IMR-90 (cell line): ENCODE results near the gene GPHA2. TPM values are rescaled to one million over a fixed set of nuclear protein-coding genes. Genes with fewer than 3 reads are reported as not detected.

Experiments
- ATAC-seq: fragments of 200-7000 bp; cut with Tn5 transposase; 2 replicates; pipeline ENCODE4 v1.9.1; 2020; ENCODE audit warnings: low read depth, mild to moderate bottlenecking, moderate library complexity
- BruUV-seq: library from RNA; stranded (reverse); fragments of 400-500 nt; replicated peaks from 2 replicates; lab custom pipeline; 2021; lab: Mats Ljungman, UMichigan
- CTCF ChIA-PET: fragments of 300-600 bp; formaldehyde crosslinking; extraction: SDS; loops from one replicate; lab custom pipeline; 2021; ENCODE audit warnings: antibody characterized with exemption; lab: Yijun Ruan, JAX
- POLR2A ChIA-PET: fragments of 300-600 bp; sonication (Branson Sonifier 250); formaldehyde crosslinking; loops from one replicate; lab custom pipeline; 2022; ENCODE audit warnings: antibody characterized with exemption; ENCODE audit not compliant: unreplicated experiment; lab: Charles Lee
- DNase-seq: peaks from one replicate; pipeline ENCODE4 v3.0.0; 2013
- H2AFZ ChIP-seq: replicated peaks from 2 replicates; pipeline ENCODE3; 2013; ENCODE audit warnings: low read length, mild to moderate bottlenecking; ENCODE audit not compliant: poor library complexity
- H2AK5ac ChIP-seq: 2 replicates; pipeline ENCODE4 v1.6.1; 2013; ENCODE audit warnings: low read depth, low read length, inconsistent platforms
- H2AK9ac ChIP-seq: replicated peaks from 2 replicates; pipeline ENCODE3; 2013; ENCODE audit warnings: mild to moderate bottlenecking, low read depth, low read length, moderate library complexity; ENCODE audit not compliant: poor library complexity
- H2BK120ac ChIP-seq: 2 replicates; pipeline ENCODE4 v1.6.1; 2013; ENCODE audit warnings: low read depth, low read length, inconsistent platforms
- H2BK15ac ChIP-seq: 3 replicates; pipeline ENCODE4 v1.6.1; 2013; ENCODE audit warnings: low read depth, low read length, inconsistent platforms
- H2BK20ac ChIP-seq: 2 replicates; pipeline ENCODE4 v1.6.1; 2013; ENCODE audit warnings: low read depth, mild to moderate bottlenecking, inconsistent platforms, low read length, moderate library complexity
- H2BK5ac ChIP-seq: 2 replicates; pipeline ENCODE4 v1.6.1; 2013; ENCODE audit warnings: mild to moderate bottlenecking, low read depth, low read length, inconsistent platforms; ENCODE audit not compliant: poor library complexity, severe bottlenecking
- H3K14ac ChIP-seq: replicated peaks from 2 replicates; pipeline ENCODE4 v1.6.1; 2013; ENCODE audit warnings: low read depth, low read length, inconsistent platforms
- H3K18ac ChIP-seq: 2 replicates; pipeline ENCODE4 v1.6.1; 2013; ENCODE audit warnings: low read depth, low read length, control low read depth
- H3K23ac ChIP-seq: 2 replicates; pipeline ENCODE4 v1.6.1; 2013; ENCODE audit warnings: low read depth, low read length, inconsistent platforms
- H3K27ac ChIP-seq: 2 replicates; pipeline ENCODE4 v1.5.1; 2013; ENCODE audit warnings: mild to moderate bottlenecking, control low read depth, low read length; ENCODE audit not compliant: insufficient read depth
- H3K27me3 ChIP-seq: 2 replicates; pipeline ENCODE4 v1.6.1; 2013; ENCODE audit warnings: low read length; ENCODE audit not compliant: control insufficient read depth, insufficient read depth
- H3K36me3 ChIP-seq: 2 replicates; pipeline ENCODE4 v1.6.1; 2013; ENCODE audit warnings: low read length, mixed read lengths; ENCODE audit not compliant: control insufficient read depth, insufficient read depth
- H3K4ac ChIP-seq: 2 replicates; pipeline ENCODE4 v1.6.1; 2013; ENCODE audit warnings: low read depth, low read length, inconsistent platforms
- H3K4me1 ChIP-seq: 2 replicates; pipeline ENCODE4 v1.6.1; 2013; ENCODE audit warnings: low read length, mixed read lengths; ENCODE audit not compliant: control insufficient read depth, insufficient read depth
- H3K4me2 ChIP-seq: 2 replicates; pipeline ENCODE4 v1.6.1; 2013; ENCODE audit warnings: low read depth, mild to moderate bottlenecking, control low read depth, low read length, moderate library complexity
- H3K4me3 ChIP-seq: 2 replicates; pipeline ENCODE4 v1.5.1; 2013; ENCODE audit warnings: low read depth, mild to moderate bottlenecking, control low read depth, low read length, moderate library complexity; ENCODE audit not compliant: insufficient read depth
- H3K56ac ChIP-seq: 2 replicates; pipeline ENCODE4 v1.6.1; 2013; ENCODE audit warnings: low read length, inconsistent platforms; ENCODE audit not compliant: insufficient read depth; ENCODE audit errors: extremely low read depth
- H3K79me1 ChIP-seq, 2 experiments: 2 replicates each; pipeline ENCODE4 v1.6.1; 2013; ENCODE audit warnings: low read length in 2 of 2, inconsistent platforms in 1 of 2, low read depth in 1 of 2
- H3K9ac ChIP-seq: 2 replicates; pipeline ENCODE4 v1.6.1; 2013; ENCODE audit warnings: low read depth, low read length, control low read depth
- H3K9me1 ChIP-seq: 2 replicates; pipeline ENCODE4 v1.6.1; 2013; ENCODE audit warnings: low read length, inconsistent platforms; ENCODE audit not compliant: insufficient read depth
- H3K9me3 ChIP-seq: 2 replicates; pipeline ENCODE4 v1.6.1; 2013; ENCODE audit warnings: low read length; ENCODE audit not compliant: control insufficient read depth, insufficient read depth
- H4K20me1 ChIP-seq: 2 replicates; pipeline ENCODE4 v1.6.1; 2013; ENCODE audit warnings: low read length, inconsistent platforms; ENCODE audit not compliant: insufficient read depth
- H4K5ac ChIP-seq: 2 replicates; pipeline ENCODE4 v1.6.1; 2013; ENCODE audit warnings: mild to moderate bottlenecking, low read depth, low read length, control low read depth
- H4K8ac ChIP-seq, 2 experiments: 2 replicates each; pipeline ENCODE4 v1.6.1; 2013; ENCODE audit warnings: low read depth in 2 of 2, low read length in 2 of 2, control low read depth in 1 of 2, inconsistent platforms in 1 of 2
- H4K91ac ChIP-seq: 2 replicates; pipeline ENCODE4 v1.6.1; 2013; ENCODE audit warnings: low read depth, low read length, inconsistent platforms; ENCODE audit not compliant: insufficient read depth
- BHLHE40 ChIP-seq: fragments of 150-350 bp; IDR thresholded peaks from 2 replicates; pipeline ENCODE4 v1.6.1; 2016; ENCODE audit warnings: mild to moderate bottlenecking, low read depth, low read length
- CEBPB ChIP-seq: IDR thresholded peaks from 2 replicates; pipeline ENCODE4 v1.6.1; 2012; ENCODE audit warnings: low read depth, low read length, improper control_type of control experiment
- CHD1 ChIP-seq: IDR thresholded peaks from 2 replicates; pipeline ENCODE4 v1.6.1; 2012; ENCODE audit warnings: low read depth, low read length, improper control_type of control experiment
- ELK1 ChIP-seq: fragments of 150-350 bp; IDR thresholded peaks from 2 replicates; pipeline ENCODE4 v1.6.1; 2016; ENCODE audit warnings: low read depth, mild to moderate bottlenecking, low read length, moderate library complexity, borderline replicate concordance
- FOS ChIP-seq: fragments of 150-350 bp; IDR thresholded peaks from 2 replicates; pipeline ENCODE4 v1.6.1; 2016; ENCODE audit warnings: low read depth, low read length
- MAZ ChIP-seq: IDR thresholded peaks from 2 replicates; pipeline ENCODE4 v1.6.1; 2012; ENCODE audit warnings: low read depth, mild to moderate bottlenecking, low read length, improper control_type of control experiment, moderate library complexity, borderline replicate concordance
- MXI1 ChIP-seq: IDR thresholded peaks from 2 replicates; pipeline ENCODE4 v1.6.1; 2012; ENCODE audit warnings: low read depth, mild to moderate bottlenecking, low read length, moderate library complexity, borderline replicate concordance
- NFE2L2 ChIP-seq: fragments of 150-350 bp; IDR thresholded peaks from 2 replicates; pipeline ENCODE4 v1.6.1; 2016; ENCODE audit warnings: low read depth, mild to moderate bottlenecking, low read length
- POLR2A ChIP-seq: IDR thresholded peaks from 2 replicates; pipeline ENCODE4 v1.6.1; 2012; ENCODE audit warnings: mild to moderate bottlenecking, low read depth, low read length
- RAD21 ChIP-seq: IDR thresholded peaks from 2 replicates; pipeline ENCODE4 v1.6.1; 2012; ENCODE audit warnings: low read length, improper control_type of control experiment
- RCOR1 ChIP-seq: IDR thresholded peaks from 2 replicates; pipeline ENCODE4 v1.6.1; 2012; ENCODE audit warnings: mild to moderate bottlenecking, low read length, improper control_type of control experiment; ENCODE audit not compliant: insufficient replicate concordance
- SMC3 ChIP-seq: fragments of 150-350 bp; IDR thresholded peaks from 2 replicates; pipeline ENCODE4 v1.6.1; 2016; ENCODE audit warnings: low read depth, mild to moderate bottlenecking, antibody characterized with exemption, low read length, moderate library complexity
- WGBS, 2 experiments: methylation state at CpG; one replicate each; pipeline versions ENCODE4 v1.1.5 to v1.1.7; 2013; ENCODE audit warnings: missing lambda C conversion rate in 2 of 2; ENCODE audit not compliant: insufficient read length in 1 of 2; ENCODE audit errors: extremely low coverage in 2 of 2; 5-methylcytosine and 5-hydroxymethylcytosine counted together
- dilution Hi-C: fragments of 300-500 bp; cut with HindIII; formaldehyde crosslinking; loops from one replicate; pipeline ENCODE4 v1.14.3; 2018; ENCODE audit warnings: low sequenced_read_pairs; ENCODE audit not compliant: unreplicated experiment
- in situ Hi-C: fragments of 300-500 bp; cut with MboI; formaldehyde crosslinking; loops from 3 replicates; pipeline ENCODE4 v1.14.3; 2019; ENCODE audit warnings: low sequenced_read_pairs, inconsistent platforms, mixed read lengths
- intact Hi-C: fragments of 100-400 bp; cut with micrococcal nuclease; formaldehyde crosslinking; loops from 2 replicates; pipeline ENCODE4 v1.10.0; 2022
- polyA plus RNA-seq, 3 experiments: library from polyadenylated mRNA; depleted of rRNA; stranded (reverse); fragments of >200 nt; gene quantifications; 2 replicates each; pipeline ENCODE4 v1.2.3, GENCODE V29; 2012; ENCODE audit warnings: low replicate concordance in 1 of 3
- total RNA-seq: library from RNA; depleted of rRNA; stranded (reverse); fragments of >200 nt; gene quantifications from 2 replicates; pipeline ENCODE4 v1.2.3, GENCODE V29; 2012
- TF ChIP-seq, protein P1 (sequence below): conservative IDR thresholded peaks from 2 replicates; pipeline ENCODE4 v1.5.1; 2012; ENCODE audit warnings: mild to moderate bottlenecking, low read depth, low read length, improper control_type of control experiment
- TF ChIP-seq, protein P2 (sequence below): fragments of 150-350 bp; IDR thresholded peaks from 2 replicates; pipeline ENCODE4 v1.6.1; 2017; ENCODE audit warnings: mild to moderate bottlenecking, antibody characterized with exemption, low read length, low read depth

Gene GPHA2
- total and polyA plus RNA-seq, 2 of the 4 experiments (the other 2 are of a cell fraction): not detected

GRCh38 chr11:64887757-64888405, 47.8 kb downstream of the GPHA2 start:
- peak; percentile 84 for ATAC-seq
- H3K9me3 ChIP-seq: no peaks in the 10 kb centered on the region
- 5% methylated on average over 11 of the region's 34 CpGs; no CpG with 5 or more reads in 1 of the 2 experiments for WGBS, 2 experiments
- peak overlapping the region; percentile 83 for H2AK9ac ChIP-seq
- peaks cover 10% of the 10 kb centered on the region for H3K4me1 ChIP-seq
- peak overlapping the region; percentile 44 for H2BK5ac ChIP-seq
- H3K23ac ChIP-seq: peak overlapping the region; percentile 53; the same call in 1 of the 2 replicates
- BruUV-seq: no TSS peak
- peak overlapping the region; percentile 86 for H2AK5ac ChIP-seq
- no peak overlapping the region for H3K4me3 ChIP-seq
- peak overlapping the region; percentile 30; the same call in 1 of the 2 replicates for H3K27ac ChIP-seq
- no peak overlapping the region for H3K56ac ChIP-seq
- no peaks in the 10 kb centered on the region for H3K27me3 ChIP-seq
- peaks cover 12% of the 10 kb centered on the region for H3K9me1 ChIP-seq
- peak overlapping the region; percentile 98 for H2AFZ ChIP-seq
- intact Hi-C loops: loop anchor here (1.0 kb wide), 1 partner anchor 41 kb away; no protein-coding TSS in a partner anchor
- peak overlapping the region; percentile 67 for H3K14ac ChIP-seq
- H3K79me1 ChIP-seq: peaks cover 0 to 3% of the 10 kb centered on the region in 2 experiments; a peak in 1 of 4 replicates
- H3K36me3 ChIP-seq: no peaks in the 10 kb centered on the region
- H3K18ac ChIP-seq: peak overlapping the region; percentile 67; the same call in 1 of the 2 replicates
- H4K91ac ChIP-seq: peak overlapping the region; percentile 77
- H3K4me2 ChIP-seq: peak overlapping the region; percentile 57
- H2BK15ac ChIP-seq: peak overlapping the region; percentile 18; the same call in 1 of the 3 replicates
- CTCF ChIA-PET: interaction anchor here (0.5 to 2.2 kb wide), 11 partner anchors 11 to 435 kb away, joined by 3 to 15 read pairs (median 3); partner anchors contain the start of gene CDC42BPG
- peaks cover 3% of the 10 kb centered on the region; the same call in 1 of the 2 replicates for H4K20me1 ChIP-seq
- POLR2A ChIA-PET: interaction anchor here (0.6 kb wide), 1 partner anchor 126 kb away, joined by 4 read pairs; the partner anchor contains the start of gene ARL2
- dilution Hi-C loops: no loop called here
- peak overlapping the region; percentile 73 for H4K5ac ChIP-seq
- 0 out of 2 replicates have a peak overlapping the region, but pooled peaks have one; percentile 49 for H3K9ac ChIP-seq
- H4K8ac ChIP-seq: peak overlapping the region; percentile 88 to 96
- H3K4ac ChIP-seq: peak overlapping the region; percentile 81
- in situ Hi-C loops: no loop called here
- peak overlapping the region; percentile 81 for H2BK120ac ChIP-seq
- 0 out of 2 replicates have a peak overlapping the region, but pooled peaks have one; percentile 31 for H2BK20ac ChIP-seq
- DNase-seq: no peak
- no peak for TF ChIP-seq POLR2A
- no peak for TF ChIP-seq BHLHE40
- no peak for TF ChIP-seq FOS
- no peak for TF ChIP-seq ELK1
- TF ChIP-seq, protein P1, sequence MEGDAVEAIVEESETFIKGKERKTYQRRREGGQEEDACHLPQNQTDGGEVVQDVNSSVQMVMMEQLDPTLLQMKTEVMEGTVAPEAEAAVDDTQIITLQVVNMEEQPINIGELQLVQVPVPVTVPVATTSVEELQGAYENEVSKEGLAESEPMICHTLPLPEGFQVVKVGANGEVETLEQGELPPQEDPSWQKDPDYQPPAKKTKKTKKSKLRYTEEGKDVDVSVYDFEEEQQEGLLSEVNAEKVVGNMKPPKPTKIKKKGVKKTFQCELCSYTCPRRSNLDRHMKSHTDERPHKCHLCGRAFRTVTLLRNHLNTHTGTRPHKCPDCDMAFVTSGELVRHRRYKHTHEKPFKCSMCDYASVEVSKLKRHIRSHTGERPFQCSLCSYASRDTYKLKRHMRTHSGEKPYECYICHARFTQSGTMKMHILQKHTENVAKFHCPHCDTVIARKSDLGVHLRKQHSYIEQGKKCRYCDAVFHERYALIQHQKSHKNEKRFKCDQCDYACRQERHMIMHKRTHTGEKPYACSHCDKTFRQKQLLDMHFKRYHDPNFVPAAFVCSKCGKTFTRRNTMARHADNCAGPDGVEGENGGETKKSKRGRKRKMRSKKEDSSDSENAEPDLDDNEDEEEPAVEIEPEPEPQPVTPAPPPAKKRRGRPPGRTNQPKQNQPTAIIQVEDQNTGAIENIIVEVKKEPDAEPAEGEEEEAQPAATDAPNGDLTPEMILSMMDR: peak; percentile 76
- no peak for TF ChIP-seq CEBPB
- TF ChIP-seq MXI1: no peak
- TF ChIP-seq RCOR1: no peak
- TF ChIP-seq RAD21: peak; percentile 41
- no peak for TF ChIP-seq CHD1
- TF ChIP-seq, protein P2, sequence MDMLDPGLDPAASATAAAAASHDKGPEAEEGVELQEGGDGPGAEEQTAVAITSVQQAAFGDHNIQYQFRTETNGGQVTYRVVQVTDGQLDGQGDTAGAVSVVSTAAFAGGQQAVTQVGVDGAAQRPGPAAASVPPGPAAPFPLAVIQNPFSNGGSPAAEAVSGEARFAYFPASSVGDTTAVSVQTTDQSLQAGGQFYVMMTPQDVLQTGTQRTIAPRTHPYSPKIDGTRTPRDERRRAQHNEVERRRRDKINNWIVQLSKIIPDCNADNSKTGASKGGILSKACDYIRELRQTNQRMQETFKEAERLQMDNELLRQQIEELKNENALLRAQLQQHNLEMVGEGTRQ: no peak
- TF ChIP-seq NFE2L2: no peak
- TF ChIP-seq MAZ: peak; percentile 95
- peak; percentile 52 for TF ChIP-seq SMC3
